Dendritic cell treated with granulocyte-macrophage colony-stimulating factor and Interleukin-4, amounts not matched to agents 40 ng/mL and 50 ng/mL, for 4 days (primary cell): Measurements from ENCODE around the gene AGAP3.

Source experiments
- H3K27ac Mint-ChIP-seq: one replicate; pipeline ENCODE4 v1.8.0; 2022; ENCODE audit warnings: mild to moderate bottlenecking, mixed read lengths
- H3K27me3 Mint-ChIP-seq: one replicate; pipeline ENCODE4 v1.8.0; 2022; ENCODE audit warnings: mild to moderate bottlenecking, mixed read lengths
- H3K36me3 Mint-ChIP-seq: one replicate; pipeline ENCODE4 v1.8.0; 2022; ENCODE audit warnings: low read depth, mixed read lengths
- H3K4me1 Mint-ChIP-seq: one replicate; pipeline ENCODE4 v1.8.0; 2022; ENCODE audit warnings: low read depth, mixed read lengths
- H3K4me3 Mint-ChIP-seq: one replicate; pipeline ENCODE4 v1.8.0; 2022; ENCODE audit warnings: mild to moderate bottlenecking, moderate library complexity, mixed read lengths
- H3K9me3 Mint-ChIP-seq: one replicate; pipeline ENCODE4 v1.8.0; 2022; ENCODE audit warnings: mixed read lengths
- intact Hi-C: fragments of 100-400 bp; cut with micrococcal nuclease; formaldehyde crosslinking; loops from one replicate; pipeline ENCODE4 v1.15.0; 2022

AGAP3 gene

GRCh38 chr7:151109094-151110048 lies 23.1 kb downstream of the AGAP3 start:
- Mint-ChIP-seq H3K4me3 (no peak overlapping the region), H3K36me3 (peaks cover 62% of the 10 kb centered on the region), H3K4me1 (peaks cover 52% of the 10 kb centered on the region), H3K27ac (no peak overlapping the region), H3K9me3 (no peaks in the 10 kb centered on the region), H3K27me3 (peaks cover 25% of the 10 kb centered on the region)
- intact Hi-C loops, result loop anchor here (2.0 to 10.0 kb wide), 2 partner anchors 29 to 55 kb away; partner anchors contain the start of genes CDK5, FASTK and SLC4A2

- Mint-ChIP-seq H3K36me3 (peaks cover 55% of the 10 kb centered on the region), H3K27ac (no peak overlapping the region), H3K27me3 (peaks cover 25% of the 10 kb centered on the region), H3K9me3 (no peaks in the 10 kb centered on the region), H3K4me3 (no peak overlapping the region), H3K4me1 (peaks cover 46% of the 10 kb centered on the region)
- intact Hi-C loops, result loop anchor here (2.0 to 10.0 kb wide), 2 partner anchors 30 to 56 kb away; partner anchors contain the start of genes CDK5, FASTK and SLC4A2
Measured at GRCh38 chr7:151110236-151110940, 24.1 kb downstream of the AGAP3 start.

- H3K27ac Mint-ChIP-seq, result no peak overlapping the region
- intact Hi-C loops, result loop anchor here (2.0 to 10.0 kb wide), 2 partner anchors 30 to 56 kb away; partner anchors contain the start of genes CDK5, FASTK and SLC4A2
- peaks cover 53% of the 10 kb centered on the region for H3K36me3 Mint-ChIP-seq
- peaks cover 25% of the 10 kb centered on the region for H3K27me3 Mint-ChIP-seq
- no peaks in the 10 kb centered on the region for H3K9me3 Mint-ChIP-seq
- H3K4me3 Mint-ChIP-seq, result no peak overlapping the region
- peaks cover 46% of the 10 kb centered on the region for H3K4me1 Mint-ChIP-seq
Measured at GRCh38 chr7:151110941-151111645, 24.8 kb downstream of the AGAP3 start.

GRCh38 chr7:151113344-151114150 lies 27.3 kb downstream of the AGAP3 start:
- H3K4me1 Mint-ChIP-seq, result peaks cover 46% of the 10 kb centered on the region
- no peaks in the 10 kb centered on the region for H3K9me3 Mint-ChIP-seq
- H3K27me3 Mint-ChIP-seq, result peaks cover 25% of the 10 kb centered on the region
- H3K4me3 Mint-ChIP-seq, result no peak overlapping the region
- intact Hi-C loops, result loop anchor here (10.0 kb wide), 1 partner anchor 59 kb away; the partner anchor contains the start of genes CDK5 and SLC4A2
- H3K36me3 Mint-ChIP-seq, result peaks cover 64% of the 10 kb centered on the region
- H3K27ac Mint-ChIP-seq, result no peak overlapping the region

- H3K27me3 Mint-ChIP-seq, result peaks cover 25% of the 10 kb centered on the region
- no peak overlapping the region for H3K27ac Mint-ChIP-seq
- H3K4me3 Mint-ChIP-seq, result no peak overlapping the region
- H3K4me1 Mint-ChIP-seq, result peaks cover 45% of the 10 kb centered on the region
- peaks cover 71% of the 10 kb centered on the region for H3K36me3 Mint-ChIP-seq
- intact Hi-C loops, result loop anchor here (10.0 kb wide), 1 partner anchor 60 kb away; the partner anchor contains the start of genes CDK5 and SLC4A2
- H3K9me3 Mint-ChIP-seq, result no peaks in the 10 kb centered on the region
Measured at GRCh38 chr7:151114151-151115090, 28.1 kb downstream of the AGAP3 start.

- Mint-ChIP-seq H3K27ac (no peak overlapping the region), H3K4me3 (no peak overlapping the region), H3K36me3 (peaks cover 80% of the 10 kb centered on the region), H3K27me3 (peaks cover 25% of the 10 kb centered on the region), H3K9me3 (no peaks in the 10 kb centered on the region), H3K4me1 (peaks cover 37% of the 10 kb centered on the region)
- intact Hi-C loops, result loop anchor here (10.0 kb wide), 1 partner anchor 60 kb away; the partner anchor contains the start of genes CDK5 and SLC4A2
Measured at GRCh38 chr7:151115121-151115835, 29.0 kb downstream of the AGAP3 start.

- H3K36me3 Mint-ChIP-seq, result peaks cover 86% of the 10 kb centered on the region
- peaks cover 25% of the 10 kb centered on the region for H3K27me3 Mint-ChIP-seq
- intact Hi-C loops, result loop anchor here (10.0 kb wide), 1 partner anchor 61 kb away; the partner anchor contains the start of genes CDK5 and SLC4A2
- no peak overlapping the region for H3K4me3 Mint-ChIP-seq
- peaks cover 31% of the 10 kb centered on the region for H3K4me1 Mint-ChIP-seq
- no peaks in the 10 kb centered on the region for H3K9me3 Mint-ChIP-seq
- H3K27ac Mint-ChIP-seq, result no peak overlapping the region
Measured at GRCh38 chr7:151115836-151116418, 29.7 kb downstream of the AGAP3 start.

- Mint-ChIP-seq H3K36me3 (peaks cover 88% of the 10 kb centered on the region), H3K4me3 (no peak overlapping the region), H3K27ac (no peak overlapping the region), H3K27me3 (peaks cover 25% of the 10 kb centered on the region), H3K9me3 (no peaks in the 10 kb centered on the region), H3K4me1 (peaks cover 29% of the 10 kb centered on the region)
- intact Hi-C loops, result loop anchor here (10.0 kb wide), 1 partner anchor 62 kb away; the partner anchor contains the start of genes CDK5 and SLC4A2
Measured at GRCh38 chr7:151116603-151117440, 30.5 kb downstream of the AGAP3 start.

GRCh38 chr7:151117565-151117964 lies 31.3 kb downstream of the AGAP3 start:
- Mint-ChIP-seq H3K4me1 (peaks cover 23% of the 10 kb centered on the region), H3K27me3 (peaks cover 19% of the 10 kb centered on the region), H3K4me3 (no peak overlapping the region), H3K27ac (no peak overlapping the region), H3K9me3 (no peaks in the 10 kb centered on the region), H3K36me3 (peaks cover 88% of the 10 kb centered on the region)
- intact Hi-C loops, result loop anchor here (10.0 kb wide), 1 partner anchor 63 kb away; the partner anchor contains the start of genes CDK5 and SLC4A2
